Testis (tissue), 3 donors: Measurements from ENCODE around the gene KRTAP10-3. TPM values are rescaled to one million over a fixed set of nuclear protein-coding genes. Genes with fewer than 3 reads are reported as not detected.

Experiments used
- DNase-seq: peaks from one replicate; pipeline ENCODE4 v3.0.0-alpha.2; 2019
- H3K27ac ChIP-seq, 2 donors: fragments of 200-600 bp; sonication (generic); one replicate each; pipeline ENCODE4 v1.5.1; 2019
- H3K27me3 ChIP-seq: fragments of 200-600 bp; sonication (generic); one replicate; pipeline ENCODE4 v1.5.1; 2019
- H3K36me3 ChIP-seq: fragments of 200-600 bp; sonication (generic); one replicate; pipeline ENCODE4 v1.5.1; 2017; ENCODE audit warnings: low read depth; ENCODE audit errors: missing control alignments
- H3K4me1 ChIP-seq: fragments of 200-600 bp; sonication (generic); one replicate; pipeline ENCODE4 v1.5.1; 2019
- H3K4me3 ChIP-seq, 2 donors: fragments of 200-600 bp; sonication (generic); one replicate each; pipeline ENCODE4 v1.5.1; 2017 to 2019
- H3K9me3 ChIP-seq: fragments of 200-600 bp; sonication (generic); one replicate; pipeline ENCODE4 v1.5.1; 2017
- CTCF ChIP-seq, 3 experiments: fragments of 450-650 bp in 2 of 3; fragments of 200-600 bp in 1 of 3; sonication (generic) in 1 of 3; IDR thresholded peaks; one replicate each; pipeline ENCODE4 v1.5.1; 2016 to 2019; ENCODE audit warnings: antibody characterized with exemption in 3 of 3, mild to moderate bottlenecking in 2 of 3, moderate library complexity in 1 of 3
- POLR2A ChIP-seq: fragments of 450-650 bp; IDR thresholded peaks from one replicate; pipeline ENCODE4 v1.6.1; 2017; ENCODE audit warnings: antibody characterized with exemption, mild to moderate bottlenecking, moderate library complexity
- WGBS, 2 donors: methylation state at CpG; one replicate each; pipeline ENCODE4 v1.1.5; 2018; 5-methylcytosine and 5-hydroxymethylcytosine counted together
- intact Hi-C: fragments of 100-400 bp; cut with DNase I; formaldehyde crosslinking; loops from one replicate; pipeline ENCODE4 v1.15.1; 2023; ENCODE audit warnings: low total_unique reads
- polyA plus RNA-seq: library from polyadenylated mRNA; stranded (reverse); fragments of 350-450 nt; fragmentation: Illumina TruSeq; extraction: RNeasy Lipid Tissue Mini Kit (QIAGEN cat#74804); gene quantifications from one replicate; pipeline ENCODE4 v1.2.3, GENCODE V29; 2014; ENCODE audit warnings: low read depth, low replicate concordance; ENCODE audit not compliant: insufficient read depth
- total RNA-seq, 2 donors: library from RNA; depleted of rRNA; stranded (reverse); fragments of >200 nt; gene quantifications; one replicate each; pipeline ENCODE4 v1.2.3, GENCODE V29; 2016

KRTAP10-3 gene
- total and polyA plus RNA-seq, 3 donors from 2014 or later: not detected

- peak; percentile 97 for DNase-seq
- intact Hi-C loops: loop anchor here (10.0 kb wide), 1 partner anchor 277 kb away; no protein-coding TSS in a partner anchor
These were observed 41.3 kb downstream of the KRTAP10-3 start for GRCh38 chr21:44517175-44517899.

GRCh38 chr21:44516828-44517174 is 41.8 kb downstream of the KRTAP10-3 start:
- WGBS, 2 donors: 74 to 76% methylated on average over 10 of the region's 10 CpGs
- no peaks in the 10 kb centered on the region for H3K4me1 ChIP-seq
- no peak overlapping the region for H3K27ac ChIP-seq
- no peaks in the 10 kb centered on the region for H3K9me3 ChIP-seq
- intact Hi-C loops: loop anchor here (10.0 kb wide), 1 partner anchor 278 kb away; no protein-coding TSS in a partner anchor
- no peaks in the 10 kb centered on the region for H3K27me3 ChIP-seq
- no peaks in the 10 kb centered on the region for H3K36me3 ChIP-seq
- no peak for DNase-seq
- H3K4me3 ChIP-seq: no peak overlapping the region
- TF ChIP-seq CTCF (IDR thresholded peaks at IDR 0.05) (no peak), POLR2A (no peak)

More at GRCh38 chr21:44517175-44517899, 41.3 kb downstream of the KRTAP10-3 start:
- Histone ChIP-seq H3K27ac (no peak overlapping the region), H3K36me3 (no peaks in the 10 kb centered on the region), H3K4me3 (peak overlapping the region in 1 of 2 donors; percentile 3), H3K27me3 (no peaks in the 10 kb centered on the region), H3K4me1 (no peaks in the 10 kb centered on the region), H3K9me3 (no peaks in the 10 kb centered on the region)
- 55 to 64% methylated on average over 14 to 15 of the region's 15 CpGs for WGBS, 2 donors
- TF ChIP-seq POLR2A (no peak), CTCF (IDR thresholded peaks at IDR 0.05) (no peak)

- Histone ChIP-seq H3K4me3 (no peak overlapping the region), H3K4me1 (no peaks in the 10 kb centered on the region), H3K36me3 (no peaks in the 10 kb centered on the region), H3K9me3 (no peaks in the 10 kb centered on the region), H3K27me3 (no peaks in the 10 kb centered on the region), H3K27ac (no peak overlapping the region)
- WGBS, 2 donors: 86 to 88% methylated on average over 13 of the region's 13 CpGs
- DNase-seq: no peak
- intact Hi-C loops: loop anchor here (10.0 kb wide), 1 partner anchor 278 kb away; no protein-coding TSS in a partner anchor
- TF ChIP-seq POLR2A (no peak), CTCF (IDR thresholded peaks at IDR 0.05) (no peak)
These were observed 42.3 kb downstream of the KRTAP10-3 start for GRCh38 chr21:44516342-44516741.

- Histone ChIP-seq H3K27me3 (no peaks in the 10 kb centered on the region), H3K4me3 (no peak overlapping the region), H3K4me1 (no peaks in the 10 kb centered on the region), H3K36me3 (no peaks in the 10 kb centered on the region), H3K27ac (no peak overlapping the region), H3K9me3 (no peaks in the 10 kb centered on the region)
- TF ChIP-seq POLR2A (no peak), CTCF (IDR thresholded peaks at IDR 0.05) (no peak)
- no peak for DNase-seq
- WGBS, 2 donors: 88 to 90% methylated on average over 21 to 32 of the region's 32 CpGs
- intact Hi-C loops: loop anchor here (10.0 kb wide), 1 partner anchor 279 kb away; no protein-coding TSS in a partner anchor
These were observed 43.0 kb downstream of the KRTAP10-3 start for GRCh38 chr21:44515359-44516165.
